8988T (cell line): ENCODE data around the gene PKP1.

ENCODE experiments used
- DNase-seq: peaks from one replicate; pipeline ENCODE4 v3.0.0; 2011

Gene PKP1

GRCh38 chr1:201261771-201262547 lies 21.3 kb upstream of the PKP1 start:
- no peak for DNase-seq

- no peak for DNase-seq
These were observed 20.2 kb upstream of the PKP1 start for GRCh38 chr1:201262963-201263608.

- no peak for DNase-seq
These were observed 19.2 kb upstream of the PKP1 start for GRCh38 chr1:201264072-201264471.

GRCh38 chr1:201264554-201264953 lies 18.8 kb upstream of the PKP1 start:
- DNase-seq, result no peak

GRCh38 chr1:201265756-201266155 lies 17.6 kb upstream of the PKP1 start:
- no peak for DNase-seq

GRCh38 chr1:201266276-201266675 lies 17.0 kb upstream of the PKP1 start:
- no peak for DNase-seq

- DNase-seq, result no peak
These were observed 16.5 kb upstream of the PKP1 start for GRCh38 chr1:201266774-201267173.

- no peak for DNase-seq
These were observed 15.7 kb upstream of the PKP1 start for GRCh38 chr1:201267481-201268229.

GRCh38 chr1:201268604-201269151 lies 14.6 kb upstream of the PKP1 start:
- no peak for DNase-seq

GRCh38 chr1:201269281-201269680 lies 14.0 kb upstream of the PKP1 start:
- no peak for DNase-seq

GRCh38 chr1:201269900-201270410 lies 13.4 kb upstream of the PKP1 start:
- no peak for DNase-seq

- no peak for DNase-seq
These were observed 12.5 kb upstream of the PKP1 start for GRCh38 chr1:201270616-201271390.

GRCh38 chr1:201272799-201273198 lies 10.5 kb upstream of the PKP1 start:
- DNase-seq, result no peak

- no peak for DNase-seq
These were observed 8.6 kb upstream of the PKP1 start for GRCh38 chr1:201274616-201275252.

GRCh38 chr1:201275253-201275666 lies 8.0 kb upstream of the PKP1 start:
- DNase-seq, result peak; percentile 83

GRCh38 chr1:201276891-201277290 lies 6.4 kb upstream of the PKP1 start:
- DNase-seq, result no peak

GRCh38 chr1:201277441-201277840 lies 5.9 kb upstream of the PKP1 start:
- DNase-seq, result no peak

- DNase-seq, result no peak
These were observed 4.0 kb upstream of the PKP1 start for GRCh38 chr1:201279313-201279712.

GRCh38 chr1:201280884-201281283 lies 2.4 kb upstream of the PKP1 start:
- no peak for DNase-seq

GRCh38 chr1:201281573-201281972 lies 1.7 kb upstream of the PKP1 start:
- no peak for DNase-seq

GRCh38 chr1:201282216-201282615 lies 1.1 kb upstream of the PKP1 start:
- no peak for DNase-seq
